ENCODE data around the gene PROB1. TPM values are rescaled to one million over a fixed set of nuclear protein-coding genes. Genes with fewer than 3 reads are reported as not detected.
A peak's percentile ranks its signal among the peaks of the same experiment; 100 is the strongest.

PROB1 gene
- total RNA-seq (2021; fragmentation: NEBNext Ultra II Directional; extraction: Animal tissue kit (Norgen Biotek cat#: 25700)) (3.1 and 3.3 TPM in 2 replicates), polyA plus RNA-seq (2011; rRNA removed) (0.89 and 1.9 TPM in 2 replicates), polyA minus RNA-seq (2011; rRNA and poly(A)+ RNA removed) (0.44 and 0.73 TPM in 2 replicates)
- 1.5 TPM for polyA plus RNA-seq (2011; cell fraction: cytosol; rRNA removed)
- 2.0 TPM for polyA plus RNA-seq (2011; cell fraction: nucleus; rRNA removed)
- polyA plus RNA-seq (2012, experiment 1 of 2), result 1.7 to 2.4 TPM (median 2.3 TPM) in 4 replicates
- 2.1 TPM for polyA plus RNA-seq (2012, experiment 2 of 2)
- 1.8 TPM for polyA plus RNA-seq (2013, experiment 1 of 2)
- 1.7 TPM for polyA plus RNA-seq (2013, experiment 2 of 2)
- polyA minus RNA-seq (2011; cell fraction: cytosol; rRNA and poly(A)+ RNA removed), result 1.3 TPM
- 2.4 TPM for polyA minus RNA-seq (2011; cell fraction: nucleus; rRNA and poly(A)+ RNA removed)
- long read RNA-seq, experiment 1, full-length matches to known transcripts, result 2 of 2 reads
- long read RNA-seq, experiment 1, partial matches to known transcripts, result 0 of 2 reads
- long read RNA-seq, experiment 1, other reads (novel, unspliced or antisense), result 0 of 2 reads
- long read RNA-seq, experiment 2, full-length matches to known transcripts, result 2 of 2 reads
- long read RNA-seq, experiment 2, partial matches to known transcripts, result 0 of 2 reads
- long read RNA-seq, experiment 2, other reads (novel, unspliced or antisense), result 0 of 2 reads

- Histone ChIP-seq H3K79me1 (ENCODE audit: low read depth, low read length) (no peaks in the 10 kb centered on the region), H2AK5ac (ENCODE audit: low read depth, low read length) (no peak within 1 kb of the TSS), H3K27me3 (replicated peaks in 1 of 4; ENCODE audit: control insufficient read depth in 3 of 4, extremely low read depth in 1 of 4, insufficient read depth in 3 of 4, low read length in 3 of 4) (peaks cover 14 to 34% (median 28%) of the 10 kb centered on the region in 4 experiments; a peak in 6 of 7 replicates), H3K27ac (ENCODE audit: low read depth, low read length) (no peak within 1 kb of the TSS), H3K23ac (ENCODE audit: insufficient read length) (no peak within 1 kb of the TSS), H3K4me1 (replicated peaks in 1 of 4; ENCODE audit: control insufficient read depth in 3 of 4, insufficient read depth in 4 of 4, low read length in 3 of 4) (peaks cover 0 to 29% (median 15%) of the 10 kb centered on the region in 4 experiments; a peak in 6 of 7 replicates), H4K8ac (ENCODE audit: extremely low read depth, insufficient read depth, low read length) (peak within 1 kb of the TSS; percentile 74; the same call in 1 of the 2 replicates), H3K4ac (replicated peaks; ENCODE audit: insufficient read length, low read depth, low read length) (no peak within 1 kb of the TSS), H3K23me2 (ENCODE audit: low read depth, low read length) (peaks cover 27% of the 10 kb centered on the region; the same call in 1 of the 2 replicates), H3K4me3 (ENCODE audit: extremely low read depth in 1 of 4, insufficient read depth in 2 of 4, low read depth in 3 of 4, low read length in 4 of 4) (peak within 1 kb of the TSS; percentile 42 to 68 (median 54)), H2BK12ac (ENCODE audit: low read depth, low read length) (no peak within 1 kb of the TSS; the same call in 1 of the 2 replicates), H3K79me2 (ENCODE audit: control insufficient read depth in 1 of 2, insufficient read depth in 2 of 2, low read length in 2 of 2) (no peaks in the 10 kb centered on the region), H2BK20ac (ENCODE audit: low read length) (no peak within 1 kb of the TSS), H3K9ac (replicated peaks in 1 of 4; ENCODE audit: extremely low read depth in 1 of 4, low read depth in 3 of 4, low read length in 3 of 4) (peak within 1 kb of the TSS in 3 of 4 experiments; percentile 32 to 37 (median 34); a peak in 5 of 7 replicates), H2BK5ac (ENCODE audit: low read depth, low read length) (no peak within 1 kb of the TSS), H4K20me1 (replicated peaks in 1 of 2; ENCODE audit: control insufficient read depth in 1 of 2, insufficient read depth in 2 of 2, low read length in 2 of 2) (peaks cover 0 to 3% of the 10 kb centered on the region in 2 experiments), H3K14ac (ENCODE audit: insufficient read length) (no peak within 1 kb of the TSS), H4K91ac (replicated peaks; ENCODE audit: insufficient read length, low read length) (peak within 1 kb of the TSS; percentile 62), H2AFZ (ENCODE audit: low read length) (peak within 1 kb of the TSS; percentile 56; the same call in 1 of the 2 replicates), H3K18ac (ENCODE audit: extremely low read depth, low read length) (peak within 1 kb of the TSS; percentile 71), H3K36me3 (ENCODE audit: control insufficient read depth in 2 of 4, insufficient read depth in 4 of 4, low read length in 3 of 4) (no peaks in the 10 kb centered on the region), H3K56ac (replicated peaks; ENCODE audit: insufficient read length, low read depth, low read length) (no peak within 1 kb of the TSS), H3K4me2 (ENCODE audit: insufficient read depth in 1 of 2, low read depth in 2 of 2, low read length in 2 of 2) (peak within 1 kb of the TSS; percentile 82 to 85), H4K5ac (ENCODE audit: insufficient read length, low read depth, low read length) (no peak within 1 kb of the TSS), H2BK120ac (replicated peaks; ENCODE audit: low read depth, low read length) (no peak within 1 kb of the TSS), H3K9me3 (ENCODE audit: insufficient read depth in 2 of 2, low read depth in 1 of 2, low read length in 1 of 2) (no peaks in the 10 kb centered on the region), H2BK15ac (ENCODE audit: low read length) (no peak within 1 kb of the TSS)
- WGBS, 2 experiments (ENCODE audit: extremely low coverage in 1 of 2, insufficient coverage in 1 of 2, insufficient read length in 1 of 2, insufficient replicate concordance in 2 of 2, low coverage in 1 of 2, low lambda C conversion rate in 2 of 2, missing lambda C conversion rate in 1 of 2), result 23% methylated on average over 46 of the region's 76 CpGs; no CpG with 5 or more reads in 1 of the 2 experiments
- CTCF ChIA-PET (ENCODE audit: partially characterized antibody), result interaction anchor here (1.1 to 1.8 kb wide), 9 partner anchors 10 to 908 kb away, joined by 3 to 6 read pairs (median 3); partner anchors contain the start of gene PAIP2
- POLR2A ChIA-PET (ENCODE audit: partially characterized antibody), result interaction anchor here (0.5 to 3.9 kb wide), 18 partner anchors 7 to 239 kb away, joined by 3 to 16 read pairs (median 5); partner anchors contain the start of genes MATR3 and PAIP2
- DNase-seq (ENCODE audit: low read depth in 1 of 2, low spot score in 2 of 2) (no peak), FAIRE-seq (no peak)
- TF ChIP-seq CHD1 (IDR thresholded peaks at IDR 0.05; ENCODE audit: low read depth, low read length) (no peak), HDAC2 (IDR thresholded peaks at IDR 0.05; ENCODE audit: borderline replicate concordance in 1 of 2, low read depth in 2 of 2, low read length in 2 of 2) (no peak), ATF2 (IDR thresholded peaks at IDR 0.05; ENCODE audit: low read length) (no peak), KDM1A (IDR thresholded peaks at IDR 0.05; ENCODE audit: borderline replicate concordance, low read length) (no peak), SIRT6 (IDR thresholded peaks at IDR 0.05; ENCODE audit: low read length) (no peak)
Measured at GRCh38 chr5:139394654-139395566, at the start of gene PROB1. TSS of gene PROB1 (minus strand) at chr5:139395104. CDS start at chr5:139395081, 23 bp downstream.
